IPS-11a (cell line): ENCODE measurements around the gene FOXB1.
A peak's percentile ranks its signal among the peaks of the same experiment; 100 is the strongest.

Source experiments
- H3K4me3 ChIP-seq: one replicate; pipeline ENCODE4 v1.5.1; 2013; ENCODE audit warnings: low read depth, low read length, control low read depth

The FOXB1 gene

DNA sequence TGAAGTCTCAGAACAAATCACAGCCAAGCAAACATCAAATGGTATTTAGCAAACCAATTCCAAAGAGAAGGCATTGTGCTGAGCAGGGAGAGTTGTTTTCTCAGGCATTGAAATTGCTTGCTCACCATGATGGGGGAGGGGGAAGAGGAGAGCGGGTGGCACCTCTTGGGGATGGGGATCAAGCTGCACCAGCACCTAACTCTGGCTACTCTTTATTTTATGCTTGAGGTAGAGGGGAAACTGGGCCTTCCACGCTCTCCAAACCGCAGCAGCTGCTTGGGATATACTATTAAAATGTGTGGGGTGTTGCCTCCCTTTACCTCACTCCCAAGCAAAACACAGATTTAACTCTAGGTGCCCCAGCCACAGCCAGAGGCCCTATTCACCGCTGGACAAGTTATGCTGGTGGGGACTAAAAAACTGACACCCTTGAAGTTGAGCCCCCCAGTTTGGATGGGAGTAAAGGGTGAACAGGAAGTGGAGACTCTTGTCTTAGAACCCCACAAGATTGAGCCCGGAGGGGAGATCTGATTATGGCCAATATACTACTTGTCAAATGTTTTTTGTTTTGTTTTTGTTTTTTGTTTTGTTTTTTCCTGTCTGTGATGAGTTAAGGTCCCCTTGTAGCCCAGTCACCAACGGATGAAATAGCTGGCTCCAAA lies 5.0 kb upstream of the FOXB1 start:
- no peak overlapping the region for H3K4me3 ChIP-seq

- H3K4me3 ChIP-seq = peak overlapping the region; percentile 20
Measured at GRCh38 chr15:59999612-60000112, 4.4 kb upstream of the FOXB1 start.

DNA sequence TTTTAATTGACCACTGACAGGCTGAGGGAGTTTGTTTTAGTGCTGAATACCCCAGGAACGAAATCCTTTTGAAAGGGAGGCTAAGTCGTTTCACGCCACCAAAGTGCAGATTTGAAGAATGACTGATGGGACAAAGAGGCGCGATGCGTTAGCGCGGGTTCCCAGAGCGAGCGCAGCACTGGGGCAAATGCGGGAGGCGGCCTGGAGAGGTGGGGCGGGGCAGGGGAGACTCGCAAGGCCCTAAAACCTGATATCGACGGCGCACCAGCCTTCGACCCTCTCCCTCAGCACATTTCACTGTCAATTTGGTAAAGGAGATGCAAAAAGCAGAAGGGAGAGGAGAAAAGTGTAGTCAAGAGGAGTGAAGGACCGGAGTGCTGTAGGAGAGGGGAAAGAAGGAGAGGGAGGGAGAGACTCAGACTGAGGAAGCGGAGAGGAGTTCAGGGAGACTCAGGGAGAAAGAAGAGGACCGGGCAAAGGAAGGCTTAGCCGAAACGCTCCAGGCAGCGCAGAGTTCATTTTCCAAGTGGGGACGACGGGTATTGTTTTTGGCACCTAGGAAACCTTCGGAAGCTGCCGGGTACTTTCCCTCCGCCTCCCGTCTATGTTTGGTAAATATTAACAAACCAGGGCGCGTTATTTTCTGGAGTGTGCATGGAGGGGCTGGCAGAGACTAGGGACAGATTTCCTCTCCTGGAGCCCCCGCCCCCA lies 3.8 kb upstream of the FOXB1 start:
- H3K4me3 ChIP-seq = peak overlapping the region; percentile 20

DNA sequence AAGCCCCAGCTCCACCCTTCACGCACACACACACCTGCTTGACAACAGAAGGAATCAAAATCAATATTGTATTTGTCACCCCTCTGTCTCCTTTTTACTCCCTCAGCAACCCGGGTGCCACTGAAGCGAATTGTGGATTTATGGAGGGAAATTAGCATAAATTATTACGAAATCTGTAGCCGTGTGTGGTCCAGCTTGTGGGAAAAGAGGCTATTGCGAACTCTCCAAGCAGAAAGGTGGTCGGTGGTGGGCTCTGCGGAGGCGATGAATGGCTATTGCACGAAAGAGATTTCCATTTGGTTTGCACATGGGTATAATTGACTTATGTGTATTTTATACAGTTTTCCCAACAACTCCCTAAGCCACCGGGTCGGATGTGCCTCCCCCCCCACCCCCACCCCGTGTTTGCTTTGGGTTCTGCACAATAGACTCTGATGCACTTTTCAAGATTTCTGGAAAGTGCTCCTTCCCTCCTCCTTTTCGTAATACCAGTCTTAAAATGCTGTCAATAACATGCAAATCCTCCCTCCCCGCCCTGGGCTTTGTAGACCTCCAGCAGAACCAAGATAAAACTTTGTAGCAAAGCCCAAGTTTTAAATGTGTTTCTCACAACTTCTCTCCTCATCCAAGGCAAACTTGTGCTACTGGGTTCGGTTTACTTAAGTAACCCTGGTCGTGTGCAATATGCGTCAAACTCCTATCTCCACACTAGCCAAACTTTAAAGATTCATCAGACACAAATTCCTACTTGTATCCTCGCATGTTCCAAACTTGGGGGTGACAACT lies 3.1 kb upstream of the FOXB1 start:
- no peak overlapping the region for H3K4me3 ChIP-seq

GRCh38 chr15:60001610-60002527 lies 2.2 kb upstream of the FOXB1 start:
- H3K4me3 ChIP-seq = no peak overlapping the region

- H3K4me3 ChIP-seq = no peak overlapping the region
Measured at GRCh38 chr15:60002528-60003218, 1.4 kb upstream of the FOXB1 start.

- H3K4me3 ChIP-seq = peak overlapping the region; percentile 41
Measured at GRCh38 chr15:60003243-60004008, 685 bp upstream of the FOXB1 start.

DNA sequence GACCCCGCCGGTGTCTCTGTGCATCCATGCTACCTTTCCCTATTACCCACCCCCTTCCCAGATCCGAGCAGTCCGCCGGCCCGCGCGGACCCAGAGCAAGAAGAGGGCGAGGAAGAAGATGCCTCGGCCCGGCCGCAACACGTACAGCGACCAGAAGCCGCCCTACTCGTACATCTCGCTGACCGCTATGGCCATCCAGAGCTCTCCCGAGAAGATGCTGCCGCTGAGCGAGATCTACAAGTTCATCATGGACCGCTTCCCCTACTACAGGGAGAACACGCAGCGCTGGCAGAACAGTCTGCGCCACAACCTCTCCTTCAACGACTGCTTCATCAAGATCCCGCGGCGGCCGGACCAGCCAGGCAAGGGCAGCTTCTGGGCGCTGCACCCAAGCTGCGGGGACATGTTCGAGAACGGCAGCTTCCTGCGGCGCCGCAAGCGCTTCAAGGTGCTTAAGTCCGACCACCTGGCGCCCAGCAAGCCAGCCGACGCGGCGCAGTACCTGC lies 788 bp downstream of the FOXB1 start:
- peak overlapping the region; percentile 41 for H3K4me3 ChIP-seq

DNA sequence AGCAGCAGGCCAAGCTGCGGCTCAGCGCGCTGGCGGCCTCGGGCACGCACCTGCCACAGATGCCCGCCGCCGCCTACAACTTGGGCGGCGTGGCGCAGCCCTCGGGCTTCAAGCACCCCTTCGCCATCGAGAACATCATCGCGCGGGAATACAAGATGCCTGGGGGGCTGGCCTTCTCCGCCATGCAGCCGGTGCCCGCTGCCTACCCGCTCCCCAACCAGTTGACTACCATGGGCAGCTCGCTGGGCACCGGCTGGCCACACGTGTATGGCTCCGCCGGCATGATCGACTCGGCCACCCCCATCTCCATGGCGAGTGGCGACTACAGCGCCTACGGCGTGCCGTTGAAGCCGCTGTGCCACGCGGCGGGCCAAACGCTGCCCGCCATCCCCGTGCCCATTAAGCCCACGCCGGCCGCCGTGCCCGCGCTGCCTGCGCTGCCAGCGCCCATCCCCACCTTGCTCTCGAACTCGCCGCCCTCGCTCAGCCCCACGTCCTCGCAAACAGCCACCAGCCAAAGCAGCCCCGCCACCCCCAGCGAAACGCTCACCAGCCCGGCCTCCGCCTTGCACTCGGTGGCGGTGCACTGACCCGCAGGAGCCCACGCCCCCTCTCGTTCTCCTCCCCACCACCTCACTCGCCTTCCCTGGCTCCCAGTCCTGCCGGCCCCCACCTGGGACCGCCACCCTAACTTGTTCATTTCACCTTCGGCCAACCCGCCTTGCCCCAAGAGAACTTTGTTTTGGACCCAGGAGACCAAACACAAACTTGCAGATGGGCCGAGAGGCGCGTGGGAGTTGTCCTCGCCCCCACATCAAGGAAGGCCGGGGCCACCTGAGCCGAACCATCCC lies 1.5 kb downstream of the FOXB1 start:
- H3K4me3 ChIP-seq = peak overlapping the region; percentile 41

DNA sequence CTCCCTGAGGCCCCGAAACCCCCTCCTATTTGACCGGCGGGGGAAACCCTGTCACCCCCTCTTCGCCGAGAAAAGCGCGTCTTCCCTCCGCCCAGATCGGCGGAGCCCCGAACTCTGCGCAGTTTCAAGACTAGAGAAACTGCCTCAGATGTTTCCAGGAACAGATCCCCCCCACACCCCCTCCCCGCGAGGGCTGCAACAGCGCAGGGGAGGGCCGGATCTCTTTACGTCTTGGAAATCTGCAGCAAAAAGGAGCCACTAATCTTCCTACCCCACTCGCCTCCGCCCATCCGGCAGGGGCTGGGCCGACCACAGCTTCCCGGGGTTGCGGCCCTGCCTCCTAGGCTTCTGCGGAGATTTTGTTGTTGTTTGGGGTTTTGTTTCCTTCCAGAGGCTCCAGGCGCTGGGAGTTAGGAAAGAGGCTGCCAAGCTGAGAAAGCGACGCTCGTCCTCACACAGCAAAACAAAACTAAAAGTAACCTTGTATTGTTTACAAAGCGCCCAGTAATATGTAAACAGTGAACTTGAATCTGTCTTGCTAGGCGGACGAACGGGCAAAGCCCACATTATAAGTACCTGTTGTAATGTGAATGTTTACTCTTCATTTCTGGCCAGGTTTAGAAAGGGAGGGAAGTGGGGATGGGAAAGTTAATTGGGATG lies 2.2 kb downstream of the FOXB1 start:
- peak overlapping the region; percentile 41 for H3K4me3 ChIP-seq

DNA sequence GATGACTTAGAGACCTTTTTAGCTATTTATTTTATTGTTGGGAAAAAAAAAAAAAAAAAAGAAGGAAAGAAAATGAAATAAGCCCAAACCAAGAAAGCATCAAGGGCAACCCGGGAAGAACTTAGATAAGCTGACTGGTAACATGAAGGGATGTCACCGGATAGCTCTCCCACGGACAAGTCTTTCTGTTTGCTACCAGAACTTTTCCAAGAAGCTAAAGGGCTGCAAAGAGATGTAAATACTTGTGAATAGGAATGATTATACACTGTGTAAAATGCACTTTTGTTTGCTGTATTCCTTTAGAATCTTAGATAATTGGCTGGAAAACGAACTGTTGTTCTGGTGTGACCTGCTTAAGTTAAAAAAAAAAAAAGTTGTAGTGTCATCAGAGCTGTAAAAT lies 2.8 kb downstream of the FOXB1 start:
- no peak overlapping the region for H3K4me3 ChIP-seq

DNA sequence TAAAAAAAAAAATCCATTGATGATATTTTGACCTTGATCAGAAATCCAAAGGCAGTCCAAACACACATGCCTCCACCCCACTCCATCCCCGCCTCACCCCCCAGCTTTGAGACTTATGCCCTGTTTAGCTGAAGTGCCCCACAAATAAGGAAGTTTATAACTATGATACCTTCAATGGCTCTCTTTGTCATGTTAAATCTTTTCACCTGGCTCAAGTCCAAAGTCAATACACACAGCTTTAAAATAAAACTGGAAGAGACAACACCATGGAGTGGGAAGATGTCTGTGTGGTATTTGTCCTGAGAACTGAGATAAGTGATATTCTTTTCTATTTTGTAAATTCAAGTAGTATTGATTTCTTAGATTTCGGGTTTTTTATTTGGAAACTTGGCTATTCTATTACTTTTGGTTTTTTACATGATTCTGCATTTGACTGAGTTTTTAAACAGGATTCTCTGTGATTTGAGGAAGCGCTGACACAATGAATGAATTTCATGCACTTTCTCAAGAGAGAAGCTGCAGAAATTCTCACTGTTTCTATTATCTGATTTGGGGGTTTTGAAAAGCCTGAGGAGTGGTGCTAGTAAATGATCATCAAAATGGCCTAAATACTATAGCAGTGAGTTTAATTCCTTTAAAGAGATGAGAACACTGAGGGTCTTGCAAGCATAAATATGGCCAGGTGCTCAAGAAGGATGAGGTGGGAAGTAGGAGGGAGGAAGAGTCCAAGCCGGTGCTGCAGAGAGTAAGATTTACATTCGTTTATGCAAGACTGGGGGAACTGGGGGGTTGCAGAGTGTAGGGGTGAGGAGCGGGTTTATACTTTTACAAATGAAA lies 5.2 kb downstream of the FOXB1 start:
- H3K4me3 ChIP-seq = no peak overlapping the region

GRCh38 chr15:60009980-60010732 lies 6.0 kb downstream of the FOXB1 start:
- no peak overlapping the region for H3K4me3 ChIP-seq

DNA sequence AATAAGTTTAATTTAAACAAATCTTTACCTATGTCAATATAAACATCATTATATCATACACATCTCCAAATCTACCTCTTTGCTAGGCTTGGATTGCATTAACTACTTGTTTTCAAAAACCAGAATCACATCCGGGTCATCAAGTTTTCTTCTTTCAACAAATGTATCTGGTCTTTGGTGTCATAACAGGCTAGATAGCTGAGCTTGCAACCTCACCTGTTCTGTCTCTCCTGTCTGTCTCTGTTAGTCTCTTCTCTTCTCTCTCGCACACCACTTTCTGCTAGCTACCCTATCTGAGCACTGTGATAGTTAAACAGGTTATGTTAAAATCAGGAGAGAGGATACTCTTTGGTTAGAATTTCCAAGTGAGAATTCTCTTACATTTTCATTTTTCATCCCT lies 6.7 kb downstream of the FOXB1 start:
- no peak overlapping the region for H3K4me3 ChIP-seq

DNA sequence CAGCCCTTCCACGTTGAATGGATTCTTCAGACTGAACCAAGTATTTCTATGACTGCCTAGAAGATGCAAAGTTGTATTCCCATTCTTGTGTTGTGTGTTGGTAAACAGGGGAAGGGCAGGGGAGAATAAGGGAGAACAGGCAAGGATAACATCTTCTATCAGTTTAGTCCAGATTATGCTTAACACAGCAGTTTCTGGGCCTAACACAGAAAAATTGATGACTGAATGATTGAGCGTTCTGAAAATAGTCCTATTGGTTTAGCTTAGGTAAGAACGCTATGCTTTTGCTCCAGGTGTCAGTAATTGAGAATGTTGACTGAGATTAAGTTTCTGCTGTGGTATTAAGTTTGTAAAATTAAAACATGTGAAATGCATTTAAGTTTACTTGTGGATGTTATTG lies 8.6 kb downstream of the FOXB1 start:
- H3K4me3 ChIP-seq = no peak overlapping the region
